ENCODE results near the gene SOCS6. TPM values are rescaled to one million over a fixed set of nuclear protein-coding genes. Genes with fewer than 3 reads are reported as not detected.

SOCS6 gene
- total and polyA plus RNA-seq, 2 experiments from 2014 or later: 31.7 to 43.7 TPM

DNA sequence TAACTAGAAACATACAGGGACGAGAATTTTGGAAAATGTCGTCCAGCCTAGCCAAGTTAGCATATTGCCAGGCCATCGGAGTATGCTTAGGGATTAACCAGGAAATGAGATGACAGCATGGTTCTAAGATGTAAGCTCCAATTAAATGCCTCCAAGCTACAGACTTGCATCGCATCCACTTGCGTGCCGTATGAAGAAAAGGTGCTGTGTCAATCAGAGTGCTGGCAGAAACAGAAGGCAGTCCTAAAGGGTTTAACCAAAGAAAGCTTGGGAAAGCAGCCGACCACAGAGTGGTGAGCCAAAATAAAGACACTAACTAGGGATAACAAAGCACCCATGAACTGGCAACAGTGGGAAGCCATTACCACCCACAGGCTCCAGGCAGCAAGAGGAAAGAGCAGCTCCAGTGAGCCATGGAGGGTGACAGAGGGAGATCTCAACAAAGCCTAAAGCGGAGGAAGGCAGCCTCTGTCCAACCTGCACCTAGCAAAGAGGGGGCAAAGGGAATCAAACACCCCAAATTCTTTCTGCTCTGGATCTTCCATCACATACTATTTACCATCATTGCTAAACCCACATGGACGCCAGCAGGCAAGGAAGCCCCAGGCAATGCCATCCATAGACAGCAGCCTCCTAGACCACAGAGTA, 27.6 kb upstream of the SOCS6 start:
- Histone ChIP-seq H3K9me2 (ENCODE audit: insufficient read depth) (no peaks in the 10 kb centered on the region), H3K4me2 (ENCODE audit: unreplicated experiment) (no peak overlapping the region), H3K27me3 (replicated peaks; ENCODE audit: insufficient read depth) (no peaks in the 10 kb centered on the region), H3K4me1 (ENCODE audit: insufficient read depth) (no peaks in the 10 kb centered on the region), H3K27ac (no peak overlapping the region), H3K4me3 (no peak overlapping the region), H2AFZ (no peak overlapping the region), H4K20me1 (ENCODE audit: insufficient read depth) (no peaks in the 10 kb centered on the region), H3K9me3 (ENCODE audit: low read depth) (no peaks in the 10 kb centered on the region), H3K79me2 (ENCODE audit: insufficient read depth) (no peaks in the 10 kb centered on the region), H3F3A (ENCODE audit: insufficient read depth) (no peaks in the 10 kb centered on the region), H3K36me3 (ENCODE audit: low read depth) (no peaks in the 10 kb centered on the region), H3K9ac (no peak overlapping the region)
- 81 to 82% methylated on average over 9 of the region's 9 CpGs for WGBS, 2 experiments (ENCODE audit: low coverage in 1 of 2, low lambda C conversion rate in 2 of 2, missing lambda C conversion rate in 2 of 2)
- in situ Hi-C loops (cut with MboI): no loop called here
- TF ChIP-seq EZH2phosphoT487 (IDR thresholded peaks at IDR 0.05; ENCODE audit: insufficient read depth, low read depth): no peak
- no peak for TF ChIP-seq EZH2 (IDR thresholded peaks at IDR 0.05; ENCODE audit: insufficient read depth, poor library complexity, severe bottlenecking)
- no peak for DNase-seq

DNA sequence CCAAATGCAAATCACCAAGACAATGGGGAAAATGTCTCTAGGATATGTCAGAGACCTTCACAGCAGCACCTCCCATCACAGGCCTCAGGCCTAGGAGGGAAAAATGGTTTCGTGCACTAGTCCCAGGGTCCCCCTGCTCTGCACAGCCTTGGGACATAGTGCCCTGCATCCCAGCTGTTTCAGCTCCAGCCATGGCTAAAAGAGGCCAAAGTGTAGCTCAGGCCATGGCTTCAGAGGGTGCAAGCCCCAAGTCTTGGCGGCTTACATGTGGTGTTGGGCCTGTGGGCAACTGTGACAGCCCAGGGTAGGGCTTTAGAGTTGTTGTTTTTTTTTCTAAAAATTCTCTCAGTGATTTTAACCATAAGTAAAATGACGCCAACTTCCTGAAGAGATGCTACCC, 25.5 kb upstream of the SOCS6 start:
- Histone ChIP-seq H3K79me2 (ENCODE audit: insufficient read depth) (no peaks in the 10 kb centered on the region), H3K27ac (no peak overlapping the region), H3K4me2 (ENCODE audit: unreplicated experiment) (no peak overlapping the region), H3K9ac (no peak overlapping the region), H3K36me3 (ENCODE audit: low read depth) (no peaks in the 10 kb centered on the region), H3K9me2 (ENCODE audit: insufficient read depth) (no peaks in the 10 kb centered on the region), H2AFZ (no peak overlapping the region), H4K20me1 (ENCODE audit: insufficient read depth) (no peaks in the 10 kb centered on the region), H3K4me3 (no peak overlapping the region), H3K4me1 (ENCODE audit: insufficient read depth) (no peaks in the 10 kb centered on the region), H3K27me3 (replicated peaks; ENCODE audit: insufficient read depth) (no peaks in the 10 kb centered on the region), H3F3A (ENCODE audit: insufficient read depth) (no peaks in the 10 kb centered on the region), H3K9me3 (ENCODE audit: low read depth) (no peaks in the 10 kb centered on the region)
- no peak for TF ChIP-seq EZH2phosphoT487 (IDR thresholded peaks at IDR 0.05; ENCODE audit: insufficient read depth, low read depth)
- TF ChIP-seq EZH2 (IDR thresholded peaks at IDR 0.05; ENCODE audit: insufficient read depth, poor library complexity, severe bottlenecking): no peak
- in situ Hi-C loops (cut with MboI): no loop called here
- no peak for DNase-seq
- 60 to 61% methylated on average over 3 of the region's 3 CpGs for WGBS, 2 experiments (ENCODE audit: low coverage in 1 of 2, low lambda C conversion rate in 2 of 2, missing lambda C conversion rate in 2 of 2)

DNA sequence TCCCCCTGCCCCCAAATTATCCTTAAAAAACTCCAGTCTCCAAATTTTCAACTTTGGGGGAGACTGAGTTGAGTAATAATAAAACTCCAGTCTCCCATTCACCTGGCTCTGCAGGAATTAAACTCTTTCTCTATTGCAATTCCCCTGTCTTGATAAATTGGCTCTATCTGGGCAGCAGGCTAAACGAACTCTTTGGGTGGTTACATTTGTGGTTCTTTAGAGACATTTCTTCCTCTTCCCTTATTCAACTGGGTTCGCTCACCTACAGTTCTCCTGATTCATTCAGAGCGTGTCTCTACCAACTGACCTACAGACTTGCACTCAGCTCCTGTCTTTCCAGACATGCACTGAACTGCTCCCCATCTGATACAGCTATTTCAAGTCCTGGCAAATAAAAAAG, 17.1 kb upstream of the SOCS6 start:
- no peaks in the 10 kb centered on the region for H3K36me3 ChIP-seq (ENCODE audit: low read depth)
- no peaks in the 10 kb centered on the region for H3K9me3 ChIP-seq (ENCODE audit: low read depth)
- H3K4me2 ChIP-seq (ENCODE audit: unreplicated experiment): no peak overlapping the region
- no peaks in the 10 kb centered on the region for H3K79me2 ChIP-seq (ENCODE audit: insufficient read depth)
- no peaks in the 10 kb centered on the region for H3K9me2 ChIP-seq (ENCODE audit: insufficient read depth)
- TF ChIP-seq EZH2phosphoT487 (IDR thresholded peaks at IDR 0.05; ENCODE audit: insufficient read depth, low read depth) (no peak), EZH2 (IDR thresholded peaks at IDR 0.05; ENCODE audit: insufficient read depth, poor library complexity, severe bottlenecking) (no peak)
- no peak overlapping the region for H3K9ac ChIP-seq
- H3K27ac ChIP-seq: no peak overlapping the region
- WGBS, 2 experiments (ENCODE audit: low coverage in 1 of 2, low lambda C conversion rate in 2 of 2, missing lambda C conversion rate in 2 of 2): 62 to 79% methylated on average over 3 of the region's 3 CpGs
- H2AFZ ChIP-seq: no peak overlapping the region
- in situ Hi-C loops (cut with MboI): no loop called here
- H3F3A ChIP-seq (ENCODE audit: insufficient read depth): no peaks in the 10 kb centered on the region
- H3K4me1 ChIP-seq (ENCODE audit: insufficient read depth): no peaks in the 10 kb centered on the region
- no peaks in the 10 kb centered on the region for H4K20me1 ChIP-seq (ENCODE audit: insufficient read depth)
- H3K27me3 ChIP-seq (replicated peaks; ENCODE audit: insufficient read depth): no peaks in the 10 kb centered on the region
- DNase-seq: no peak
- no peak overlapping the region for H3K4me3 ChIP-seq

DNA sequence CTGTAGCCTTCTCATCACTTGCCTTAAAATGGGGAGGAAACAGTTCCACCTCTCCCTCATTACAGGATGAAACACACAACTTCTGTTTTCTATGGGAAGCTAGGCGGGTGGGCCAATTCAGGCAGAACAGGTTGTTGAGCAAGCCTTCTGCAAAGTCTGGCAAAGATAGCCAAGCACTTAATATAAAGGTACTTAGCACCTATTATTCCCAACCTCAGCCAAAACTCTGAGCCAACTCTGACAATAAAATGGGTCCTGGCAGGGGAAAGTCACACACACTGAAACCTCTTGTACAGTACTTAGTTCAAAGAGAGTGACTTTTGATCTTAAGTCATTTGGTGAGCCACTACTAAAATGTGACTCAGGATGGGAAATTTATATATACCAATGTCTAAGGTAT, 15.8 kb upstream of the SOCS6 start:
- H3K27ac ChIP-seq: no peak overlapping the region
- H3K4me1 ChIP-seq (ENCODE audit: insufficient read depth): no peaks in the 10 kb centered on the region
- H3K9ac ChIP-seq: no peak overlapping the region
- no peak overlapping the region for H3K4me3 ChIP-seq
- no peaks in the 10 kb centered on the region for H3F3A ChIP-seq (ENCODE audit: insufficient read depth)
- no peaks in the 10 kb centered on the region for H3K36me3 ChIP-seq (ENCODE audit: low read depth)
- H3K79me2 ChIP-seq (ENCODE audit: insufficient read depth): no peaks in the 10 kb centered on the region
- no peaks in the 10 kb centered on the region for H3K27me3 ChIP-seq (replicated peaks; ENCODE audit: insufficient read depth)
- in situ Hi-C loops (cut with MboI): no loop called here
- DNase-seq: no peak
- H3K9me3 ChIP-seq (ENCODE audit: low read depth): no peaks in the 10 kb centered on the region
- H4K20me1 ChIP-seq (ENCODE audit: insufficient read depth): no peaks in the 10 kb centered on the region
- no peak for TF ChIP-seq EZH2 (IDR thresholded peaks at IDR 0.05; ENCODE audit: insufficient read depth, poor library complexity, severe bottlenecking)
- TF ChIP-seq EZH2phosphoT487 (IDR thresholded peaks at IDR 0.05; ENCODE audit: insufficient read depth, low read depth): no peak
- H3K4me2 ChIP-seq (ENCODE audit: unreplicated experiment): no peak overlapping the region
- no peaks in the 10 kb centered on the region for H3K9me2 ChIP-seq (ENCODE audit: insufficient read depth)
- 83 to 86% methylated on average over 1 of the region's 1 CpG for WGBS, 2 experiments (ENCODE audit: low coverage in 1 of 2, low lambda C conversion rate in 2 of 2, missing lambda C conversion rate in 2 of 2)
- no peak overlapping the region for H2AFZ ChIP-seq
